LNCAP (cell line): ENCODE data around the gene MEGF9.

ENCODE experiments used
- TF ChIP-seq, protein P1 (sequence below): fragments of 450-650 bp; IDR thresholded peaks from 2 replicates; pipeline ENCODE4 v1.5.1; 2017; ENCODE audit warnings: mild to moderate bottlenecking

The MEGF9 gene

DNA sequence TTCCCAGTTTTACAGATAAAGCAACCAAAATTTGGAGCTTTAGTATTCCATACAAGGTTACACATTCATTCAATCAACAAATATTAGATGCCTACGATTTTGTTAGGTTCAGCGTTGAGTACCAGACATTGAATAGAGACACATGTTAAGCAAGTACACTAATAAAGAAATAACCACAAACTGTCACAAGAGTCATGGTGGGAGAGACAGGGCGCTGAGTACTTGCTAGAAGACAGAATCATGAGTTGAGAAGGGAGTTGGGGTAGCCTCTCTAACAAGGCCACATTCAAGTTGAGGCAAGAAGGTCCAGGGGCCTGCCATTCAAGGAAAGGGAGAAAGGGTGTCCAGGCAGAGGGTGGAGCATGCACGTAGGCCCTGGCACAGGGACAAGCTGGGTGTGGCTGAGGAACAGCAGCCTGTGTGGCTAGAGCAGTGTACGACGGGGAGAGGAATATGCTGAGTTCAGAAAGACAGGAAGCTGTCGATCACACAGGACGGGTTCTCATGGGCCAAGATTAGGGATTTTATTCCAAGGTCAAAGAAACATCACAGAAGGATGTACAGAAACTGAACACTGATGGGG is 151.3 kb downstream of the MEGF9 start:
- TF ChIP-seq, protein P1, sequence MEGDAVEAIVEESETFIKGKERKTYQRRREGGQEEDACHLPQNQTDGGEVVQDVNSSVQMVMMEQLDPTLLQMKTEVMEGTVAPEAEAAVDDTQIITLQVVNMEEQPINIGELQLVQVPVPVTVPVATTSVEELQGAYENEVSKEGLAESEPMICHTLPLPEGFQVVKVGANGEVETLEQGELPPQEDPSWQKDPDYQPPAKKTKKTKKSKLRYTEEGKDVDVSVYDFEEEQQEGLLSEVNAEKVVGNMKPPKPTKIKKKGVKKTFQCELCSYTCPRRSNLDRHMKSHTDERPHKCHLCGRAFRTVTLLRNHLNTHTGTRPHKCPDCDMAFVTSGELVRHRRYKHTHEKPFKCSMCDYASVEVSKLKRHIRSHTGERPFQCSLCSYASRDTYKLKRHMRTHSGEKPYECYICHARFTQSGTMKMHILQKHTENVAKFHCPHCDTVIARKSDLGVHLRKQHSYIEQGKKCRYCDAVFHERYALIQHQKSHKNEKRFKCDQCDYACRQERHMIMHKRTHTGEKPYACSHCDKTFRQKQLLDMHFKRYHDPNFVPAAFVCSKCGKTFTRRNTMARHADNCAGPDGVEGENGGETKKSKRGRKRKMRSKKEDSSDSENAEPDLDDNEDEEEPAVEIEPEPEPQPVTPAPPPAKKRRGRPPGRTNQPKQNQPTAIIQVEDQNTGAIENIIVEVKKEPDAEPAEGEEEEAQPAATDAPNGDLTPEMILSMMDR: no peak

DNA sequence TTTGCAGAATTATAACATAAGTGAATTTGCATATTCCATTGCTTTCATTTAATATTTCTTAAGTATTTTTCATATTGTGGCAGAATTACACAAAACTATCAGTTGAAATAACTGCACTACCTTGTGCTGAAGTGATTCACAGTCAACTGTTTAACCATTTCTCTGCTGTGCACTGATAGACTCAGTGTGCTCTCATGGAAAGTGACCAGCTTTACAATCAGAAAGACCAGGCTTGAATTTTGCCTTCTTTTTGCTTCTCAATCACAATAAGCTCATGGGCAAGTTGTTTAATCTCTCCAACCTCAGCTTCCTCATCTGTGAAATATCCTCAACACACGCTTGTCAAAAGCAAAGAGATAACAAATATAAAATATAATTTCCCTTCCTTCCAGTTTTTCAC is 152.6 kb downstream of the MEGF9 start:
- TF ChIP-seq, protein P1: no peak

DNA sequence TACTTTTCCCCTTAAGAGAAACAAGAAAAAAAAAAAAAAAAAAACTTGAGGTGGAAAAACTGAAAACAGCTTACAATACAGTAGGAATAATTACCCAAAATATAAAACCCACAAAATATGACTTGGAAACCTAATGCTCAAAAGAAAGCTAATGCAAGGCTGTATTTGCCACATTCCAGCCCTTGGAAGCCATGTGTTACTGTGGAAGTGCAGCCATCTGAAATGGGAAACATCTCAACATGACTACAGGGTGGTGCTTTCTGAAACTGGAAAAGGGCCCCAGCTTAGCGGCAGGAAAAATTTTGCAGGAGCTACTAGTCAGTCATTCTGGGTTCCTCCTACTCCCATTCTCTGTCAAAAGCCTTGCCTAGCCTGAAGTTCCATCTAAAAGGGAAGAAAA is 154.7 kb downstream of the MEGF9 start:
- TF ChIP-seq, protein P1: no peak

GRCh38 chr9:120558454-120558853 is 155.8 kb downstream of the MEGF9 start:
- TF ChIP-seq, protein P1: no peak

DNA sequence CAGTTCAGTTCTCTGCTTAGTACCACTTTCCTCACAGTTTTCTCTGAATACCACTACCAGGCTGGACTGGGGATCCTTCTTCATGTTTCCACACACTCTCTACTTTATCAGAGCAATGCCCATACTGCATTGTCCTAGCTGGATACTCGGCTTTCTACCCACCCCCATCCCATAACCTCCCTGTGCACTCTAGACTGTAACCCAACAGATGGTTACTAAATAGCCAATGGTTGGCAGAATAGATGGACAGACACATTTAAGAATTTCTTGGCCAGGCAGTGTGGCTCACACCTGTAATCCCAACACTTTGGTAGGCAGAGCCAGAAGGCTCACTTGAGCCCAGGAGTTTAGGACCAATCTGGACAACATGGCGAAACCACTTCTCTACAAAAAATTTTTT is 157.1 kb downstream of the MEGF9 start:
- TF ChIP-seq, protein P1: no peak

GRCh38 chr9:120556775-120557174 is 157.5 kb downstream of the MEGF9 start:
- TF ChIP-seq, protein P1: no peak

DNA sequence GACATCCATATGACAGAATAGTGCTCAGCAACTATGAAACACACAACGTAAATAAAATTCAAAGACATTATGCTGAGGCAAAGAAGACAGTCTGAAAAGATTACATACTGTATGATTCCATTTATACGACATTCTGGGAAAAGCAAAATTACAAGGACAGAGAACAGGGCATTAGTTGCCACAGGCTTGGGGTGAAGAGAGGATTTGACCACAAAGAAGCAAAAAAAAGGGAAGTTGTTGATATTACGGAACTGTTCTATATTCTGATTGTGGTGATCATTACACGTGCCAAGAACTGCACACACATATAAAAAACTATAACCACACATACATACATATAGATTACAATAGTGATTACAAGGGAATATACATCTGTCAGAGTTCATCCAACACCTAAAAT is 158.4 kb downstream of the MEGF9 start:
- TF ChIP-seq, protein P1: no peak
